Left lung (tissue), 10 donors: ENCODE measurements around the gene CD83. TPM values are rescaled to one million over a fixed set of nuclear protein-coding genes. Genes with fewer than 3 reads are reported as not detected.

ENCODE experiments used
- ATAC-seq: fragments of 200-7000 bp; cut with Tn5 transposase; one replicate; pipeline ENCODE4 v1.9.1; 2020; ENCODE audit warnings: moderate library complexity
- DNase-seq, 4 donors: peaks; one replicate each; pipeline ENCODE4 v3.0.0-alpha.2; 2013 to 2020
- H3K27ac ChIP-seq, 2 donors: fragments of 200-600 bp; sonication (generic) in 1 of 2; one replicate each; pipeline versions ENCODE4 v1.5.0 to v1.8.0; 2020 to 2021
- H3K27me3 ChIP-seq, 2 donors: fragments of 200-600 bp; sonication (generic) in 1 of 2; one replicate each; pipeline versions ENCODE4 v1.5.0 to v1.8.0; 2020 to 2021
- H3K36me3 ChIP-seq, 2 donors: fragments of 200-600 bp; sonication (generic) in 1 of 2; one replicate each; pipeline versions ENCODE4 v1.5.0 to v1.8.0; 2020 to 2021
- H3K4me1 ChIP-seq, 2 donors: fragments of 200-600 bp; one replicate each; pipeline ENCODE4 v1.8.0; 2021
- H3K4me3 ChIP-seq, 2 donors: fragments of 200-600 bp; sonication (generic) in 1 of 2; one replicate each; pipeline versions ENCODE4 v1.5.0 to v1.8.0; 2020 to 2021; ENCODE audit warnings: mild to moderate bottlenecking in 1 of 2
- H3K9me3 ChIP-seq, 2 donors: fragments of 200-600 bp; sonication (generic) in 1 of 2; one replicate each; pipeline versions ENCODE4 v1.5.0 to v1.8.0; 2020 to 2021
- CTCF ChIP-seq, 2 donors: fragments of 200-600 bp; sonication (generic) in 1 of 2; IDR thresholded peaks; one replicate each; pipeline versions ENCODE4 v1.5.0 to v1.8.0; 2021; ENCODE audit warnings: antibody characterized with exemption in 2 of 2
- intact Hi-C, 2 donors: fragments of 100-400 bp; cut with DNase I; formaldehyde crosslinking; loops; one replicate each; pipeline versions ENCODE4 v1.11.2 to v1.14.2; 2022
- polyA plus RNA-seq, 6 donors: library from polyadenylated mRNA; unstranded; fragments of 120-200 nt; gene quantifications; one replicate each; pipeline ENCODE4 v1.2.1, GENCODE V29; 2013; ENCODE audit not compliant: insufficient read length in 6 of 6
- total RNA-seq, 2 donors: library from RNA; stranded (reverse); fragmentation: NEBNext Ultra II Directional; extraction: Animal tissue kit (Norgen Biotek cat#: 25700); gene quantifications; one replicate each; pipeline ENCODE4 v1.2.1, GENCODE V29; 2021
- donor health status: DM: no; HTN: yes; CAD: no.
- donor health status: DM: no; HTN: no; CAD: no.

The CD83 gene
- total and polyA plus RNA-seq, 8 donors, result 13.9 to 22.1 (median 17.8) TPM

GRCh38 chr6:14107000-14107399 lies 10.6 kb upstream of the CD83 start:
- Histone ChIP-seq H3K27ac (no peak overlapping the region), H3K9me3 (peaks cover 0 to 11% of the 10 kb centered on the region in 2 donors), H3K4me1 (peaks cover 0 to 25% of the 10 kb centered on the region in 2 donors), H3K27me3 (no peaks in the 10 kb centered on the region), H3K36me3 (no peaks in the 10 kb centered on the region), H3K4me3 (no peak overlapping the region)
- ATAC-seq, result no peak
- DNase-seq, result no peak
- intact Hi-C loops, result no loop called here
- no peak for TF ChIP-seq CTCF (IDR thresholded peaks at IDR 0.05)

GRCh38 chr6:14107711-14108494 lies 9.7 kb upstream of the CD83 start:
- no peak for ATAC-seq
- Histone ChIP-seq H3K4me1 (peaks cover 0 to 25% of the 10 kb centered on the region in 2 donors), H3K4me3 (no peak overlapping the region), H3K9me3 (peaks cover 0 to 11% of the 10 kb centered on the region in 2 donors), H3K27me3 (no peaks in the 10 kb centered on the region), H3K36me3 (no peaks in the 10 kb centered on the region), H3K27ac (peak overlapping the region; percentile 57 to 60)
- no peak for DNase-seq
- intact Hi-C loops, result no loop called here
- no peak for TF ChIP-seq CTCF (IDR thresholded peaks at IDR 0.05)

- Histone ChIP-seq H3K27ac (peak overlapping the region; percentile 57 to 60), H3K4me3 (no peak overlapping the region), H3K4me1 (peaks cover 0 to 25% of the 10 kb centered on the region in 2 donors), H3K27me3 (no peaks in the 10 kb centered on the region), H3K36me3 (no peaks in the 10 kb centered on the region), H3K9me3 (peaks cover 0 to 11% of the 10 kb centered on the region in 2 donors)
- peak in 3 of 4 donors; percentile 47 to 88 (median 82) for DNase-seq
- intact Hi-C loops, result no loop called here
- peak; percentile 97 for ATAC-seq
- TF ChIP-seq CTCF (IDR thresholded peaks at IDR 0.05), result no peak
These were observed 8.8 kb upstream of the CD83 start for GRCh38 chr6:14108571-14109410.

GRCh38 chr6:14109411-14109826 lies 8.2 kb upstream of the CD83 start:
- Histone ChIP-seq H3K9me3 (peaks cover 0 to 11% of the 10 kb centered on the region in 2 donors), H3K27ac (peak overlapping the region; percentile 39 to 60), H3K27me3 (no peaks in the 10 kb centered on the region), H3K4me3 (no peak overlapping the region), H3K4me1 (peaks cover 0 to 25% of the 10 kb centered on the region in 2 donors), H3K36me3 (no peaks in the 10 kb centered on the region)
- DNase-seq (no peak), ATAC-seq (peak; percentile 47)
- intact Hi-C loops, result no loop called here
- no peak for TF ChIP-seq CTCF (IDR thresholded peaks at IDR 0.05)
